Measurements from ENCODE around the gene ZFR2.
A peak's percentile ranks its signal among the peaks of the same experiment; 100 is the strongest.
"Not testable (repeated sequence)": the region's sequence is repeated elsewhere in the genome, so short reads cannot be mapped to it uniquely, and the experiment has no call there.

The ZFR2 gene

GRCh38 chr19:3773814-3774515 lies 94.9 kb downstream of the ZFR2 start:
- DNase-seq (ENCODE audit: low read depth in 1 of 2, low spot score in 1 of 2), result no peak

GRCh38 chr19:3771906-3772455 lies 96.9 kb downstream of the ZFR2 start, which contains the start of gene RAX2:
Gene RAX2, minus strand, starts transcription at chr19:3772228. Its CDS starts 486 bp downstream, at chr19:3771742.
- no peak for DNase-seq (ENCODE audit: low read depth in 1 of 2, low spot score in 1 of 2)

GRCh38 chr19:3771000-3771905 lies 97.6 kb downstream of the ZFR2 start:
- DNase-seq (ENCODE audit: low read depth in 1 of 2, low spot score in 1 of 2), result no peak

- no peak for DNase-seq (ENCODE audit: low read depth in 1 of 2, low spot score in 1 of 2)
These were observed 98.5 kb downstream of the ZFR2 start for GRCh38 chr19:3770136-3770999.

GRCh38 chr19:3769494-3769893 lies 99.3 kb downstream of the ZFR2 start:
- no peak for DNase-seq (ENCODE audit: low read depth in 1 of 2, low spot score in 1 of 2)

- DNase-seq (ENCODE audit: low read depth in 1 of 2, low spot score in 1 of 2), result no peak
These were observed 100.1 kb downstream of the ZFR2 start for GRCh38 chr19:3768748-3769099.

- no peak for DNase-seq (ENCODE audit: low read depth in 1 of 2, low spot score in 1 of 2)
These were observed 100.7 kb downstream of the ZFR2 start for GRCh38 chr19:3768015-3768747.

- DNase-seq (ENCODE audit: low read depth in 1 of 2, low spot score in 1 of 2), result no peak
These were observed 101.8 kb downstream of the ZFR2 start for GRCh38 chr19:3767050-3767449.

GRCh38 chr19:3766520-3766919 lies 102.3 kb downstream of the ZFR2 start:
- no peak for DNase-seq (ENCODE audit: low read depth in 1 of 2, low spot score in 1 of 2)

GRCh38 chr19:3765757-3766156 lies 103.1 kb downstream of the ZFR2 start:
- DNase-seq (ENCODE audit: low read depth in 1 of 2, low spot score in 1 of 2), result not testable (repeated sequence)

GRCh38 chr19:3765121-3765520 lies 103.7 kb downstream of the ZFR2 start:
- no peak for DNase-seq (ENCODE audit: low read depth in 1 of 2, low spot score in 1 of 2)

- peak; percentile 99 to 100 for DNase-seq (ENCODE audit: low read depth in 1 of 2, low spot score in 1 of 2)
These were observed 106.1 kb downstream of the ZFR2 start, which contains the start of gene MRPL54 for GRCh38 chr19:3762501-3763459. Gene MRPL54, plus strand, starts transcription at chr19:3762682. Its CDS starts 19 bp downstream, at chr19:3762701.

- no peak for DNase-seq (ENCODE audit: low read depth in 1 of 2, low spot score in 1 of 2)
These were observed 106.7 kb downstream of the ZFR2 start for GRCh38 chr19:3762130-3762473.

- DNase-seq (ENCODE audit: low read depth in 1 of 2, low spot score in 1 of 2), result peak; percentile 95 to 97
These were observed 107.3 kb downstream of the ZFR2 start, which contains the start of gene APBA3 for GRCh38 chr19:3761382-3762129. Gene APBA3, minus strand, starts transcription at chr19:3761692. Its CDS starts 1,428 bp downstream, at chr19:3760264.

GRCh38 chr19:3760871-3761361 lies 107.9 kb downstream of the ZFR2 start:
- DNase-seq (ENCODE audit: low read depth in 1 of 2, low spot score in 1 of 2), result no peak

- no peak for DNase-seq (ENCODE audit: low read depth in 1 of 2, low spot score in 1 of 2)
These were observed 109.2 kb downstream of the ZFR2 start for GRCh38 chr19:3759482-3760254.

- not testable (repeated sequence) for DNase-seq (ENCODE audit: low read depth in 1 of 2, low spot score in 1 of 2)
These were observed 110.5 kb downstream of the ZFR2 start for GRCh38 chr19:3758297-3758696.

Measured in stimulated activated CD4-positive, alpha-beta T cell treated with anti-CD3 and anti-CD28 coated beads, Interleukin-15, amount 100 ng/mL, for 1 hour (primary cell).